Thyroid gland (tissue), 4 donors: ENCODE data around the gene RNF187. TPM values are rescaled to one million over a fixed set of nuclear protein-coding genes. Genes with fewer than 3 reads are reported as not detected.

Experiments
- DNase-seq, 2 donors: peaks; one replicate each; pipeline ENCODE4 v3.0.0-alpha.2; 2019
- H3K27ac ChIP-seq, 3 donors: fragments of 200-600 bp; sonication (generic); 1 replicate in 2 of 3; 2 replicates in 1 of 3; pipeline ENCODE4 v1.5.1; 2016 to 2019; ENCODE audit warnings: mild to moderate bottlenecking in 1 of 3, moderate library complexity in 1 of 3
- H3K27me3 ChIP-seq: fragments of 200-600 bp; sonication (generic); one replicate; pipeline ENCODE4 v1.5.1; 2019
- H3K36me3 ChIP-seq, 2 donors: fragments of 200-600 bp; sonication (generic); one replicate each; pipeline ENCODE4 v1.5.1; 2016 to 2019
- H3K4me1 ChIP-seq, 2 donors: fragments of 200-600 bp; sonication (generic); one replicate each; pipeline ENCODE4 v1.5.1; 2017 to 2019
- H3K4me3 ChIP-seq, 3 donors: fragments of 200-600 bp; sonication (generic); replicated peaks in 1 of 3; 1 replicate in 2 of 3; 2 replicates in 1 of 3; pipeline ENCODE4 v1.5.1; 2016; ENCODE audit warnings: mild to moderate bottlenecking in 1 of 3
- H3K9me3 ChIP-seq: fragments of 200-600 bp; sonication (generic); one replicate; pipeline ENCODE4 v1.5.1; 2017
- CTCF ChIP-seq, 6 experiments: fragments of 200-600 bp in 3 of 6; fragments of 450-650 bp in 3 of 6; sonication (generic) in 3 of 6; IDR thresholded peaks; one replicate each; pipeline ENCODE4 v1.5.1; 2016 to 2019; ENCODE audit warnings: antibody characterized with exemption in 6 of 6, mild to moderate bottlenecking in 2 of 6, inconsistent platforms in 1 of 6, moderate library complexity in 1 of 6
- POLR2A ChIP-seq, 2 donors: fragments of 450-650 bp; IDR thresholded peaks; one replicate each; pipeline ENCODE4 v1.6.1; 2017; ENCODE audit warnings: antibody characterized with exemption in 2 of 2, mild to moderate bottlenecking in 2 of 2, moderate library complexity in 1 of 2
- WGBS, 2 donors: methylation state at CpG; one replicate each; pipeline ENCODE4 v1.1.5; 2017; 5-methylcytosine and 5-hydroxymethylcytosine counted together
- intact Hi-C: fragments of 100-400 bp; cut with DNase I; formaldehyde crosslinking; loops from one replicate; pipeline ENCODE4 v1.15.1; 2023
- total RNA-seq, 4 donors: library from RNA; depleted of rRNA; stranded (reverse); fragments of >200 nt; gene quantifications; one replicate each; pipeline ENCODE4 v1.2.3, GENCODE V29; 2016

RNF187 gene
- total RNA-seq, 4 donors from 2014 or later, result 34.8 to 204 (median 98.4) TPM

- Histone ChIP-seq H3K4me3 (peak overlapping the region; percentile 58 to 81 (median 75)), H3K36me3 (peaks cover 5% of the 10 kb centered on the region in 2 donors), H3K27ac (peak overlapping the region; percentile 98 to 100 (median 99)), H3K9me3 (no peaks in the 10 kb centered on the region), H3K4me1 (peaks cover 14 to 38% of the 10 kb centered on the region in 2 donors), H3K27me3 (no peaks in the 10 kb centered on the region)
- TF ChIP-seq CTCF (IDR thresholded peaks at IDR 0.05), result peak in 2 of 6 experiments; percentile 16 to 32
- peak in 1 of 2 donors; percentile 23 for TF ChIP-seq POLR2A (IDR thresholded peaks at IDR 0.05)
- 0% methylated on average over 39 to 45 of the region's 60 CpGs for WGBS, 2 donors
- peak; percentile 70 to 77 for DNase-seq
- intact Hi-C loops, result loop anchor here (5.0 to 10.0 kb wide), 2 partner anchors 79 to 112 kb away; partner anchors contain the start of gene TRIM11
These were observed 416 bp upstream of the RNF187 start for GRCh38 chr1:228486596-228487335.

- Histone ChIP-seq H3K4me3 (peak overlapping the region; percentile 42 to 81 (median 58)), H3K9me3 (no peaks in the 10 kb centered on the region), H3K36me3 (peaks cover 10 to 11% of the 10 kb centered on the region in 2 donors), H3K27me3 (no peaks in the 10 kb centered on the region), H3K27ac (peak overlapping the region in 1 of 3 donors; percentile 99), H3K4me1 (peaks cover 14 to 38% of the 10 kb centered on the region in 2 donors)
- 36 to 42% methylated on average over 18 of the region's 18 CpGs for WGBS, 2 donors
- TF ChIP-seq POLR2A (IDR thresholded peaks at IDR 0.05) (no peak), CTCF (IDR thresholded peaks at IDR 0.05) (no peak)
- no peak for DNase-seq
- intact Hi-C loops, result loop anchor here (5.0 to 10.0 kb wide), 2 partner anchors 81 to 113 kb away; partner anchors contain the start of gene TRIM11
These were observed 1.1 kb downstream of the RNF187 start for GRCh38 chr1:228488125-228488817.

GRCh38 chr1:228488818-228489674 is 1.9 kb downstream of the RNF187 start:
- Histone ChIP-seq H3K9me3 (no peaks in the 10 kb centered on the region), H3K36me3 (peaks cover 18 to 19% of the 10 kb centered on the region in 2 donors), H3K27me3 (no peaks in the 10 kb centered on the region), H3K4me1 (peaks cover 14 to 38% of the 10 kb centered on the region in 2 donors), H3K4me3 (no peak overlapping the region), H3K27ac (no peak overlapping the region)
- intact Hi-C loops, result loop anchor here (5.0 to 10.0 kb wide), 2 partner anchors 82 to 114 kb away; partner anchors contain the start of gene TRIM11
- TF ChIP-seq CTCF (IDR thresholded peaks at IDR 0.05), result no peak
- no peak for TF ChIP-seq POLR2A (IDR thresholded peaks at IDR 0.05)
- no peak for DNase-seq
- WGBS, 2 donors, result 85 to 89% methylated on average over 9 of the region's 9 CpGs

- intact Hi-C loops, result no loop called here
- 77 to 90% methylated on average over 5 to 6 of the region's 6 CpGs for WGBS, 2 donors
- H3K36me3 ChIP-seq, result peaks cover 27 to 28% of the 10 kb centered on the region in 2 donors
- peaks cover 14 to 38% of the 10 kb centered on the region in 2 donors for H3K4me1 ChIP-seq
- DNase-seq, result peak; percentile 79 to 81
- no peak for TF ChIP-seq POLR2A (IDR thresholded peaks at IDR 0.05)
- no peak for TF ChIP-seq CTCF (IDR thresholded peaks at IDR 0.05)
- H3K27ac ChIP-seq, result peak overlapping the region in 2 of 3 donors; percentile 43 to 65
- no peak overlapping the region for H3K4me3 ChIP-seq
- H3K27me3 ChIP-seq, result no peaks in the 10 kb centered on the region
- H3K9me3 ChIP-seq, result no peaks in the 10 kb centered on the region
These were observed 3.2 kb downstream of the RNF187 start for GRCh38 chr1:228490120-228491078.
